ENCODE measurements around the gene PGAM2. TPM values are rescaled to one million over a fixed set of nuclear protein-coding genes. Genes with fewer than 3 reads are reported as not detected.
"Not testable (repeated sequence)": the region's sequence is repeated elsewhere in the genome, so short reads cannot be mapped to it uniquely, and the experiment has no call there.

PGAM2 gene
- total RNA-seq, 2 experiments from 2014 or later, result 0.34 to 0.68 TPM

GRCh38 chr7:44019825-44020224 lies 45.5 kb downstream of the PGAM2 start:
- not testable (repeated sequence) for H3K27me3 Mint-ChIP-seq (ENCODE audit: low read depth)
- peaks cover 14% of the 10 kb centered on the region for H3K4me1 Mint-ChIP-seq (ENCODE audit: low read depth)

GRCh38 chr7:44018857-44019807 lies 46.2 kb downstream of the PGAM2 start:
- H3K36me3 Mint-ChIP-seq (ENCODE audit: low read depth); H3K9me3 Mint-ChIP-seq (ENCODE audit: insufficient read depth); H3K27me3 Mint-ChIP-seq (ENCODE audit: low read depth): not testable (repeated sequence)
- Mint-ChIP-seq H3K4me1 (ENCODE audit: low read depth) (peaks cover 14% of the 10 kb centered on the region), H3K27ac (peak overlapping the region; percentile 88), H3K4me3 (peak overlapping the region; percentile 90)
- CTCF ChIA-PET, result interaction anchor here (0.7 to 1.8 kb wide), 8 partner anchors 25 to 472 kb away, joined by 3 to 8 read pairs (median 3); partner anchors contain the start of genes DBNL and NUDCD3
- POLR2A ChIA-PET, result interaction anchor here (0.7 kb wide), 1 partner anchor 26 kb away, joined by 3 read pairs; the partner anchor contains the start of gene DBNL
- ATAC-seq, result peak; percentile 96
- DNase-seq, result peak; percentile 99

More at GRCh38 chr7:44019825-44020224, 45.5 kb downstream of the PGAM2 start:
- ChIA-PET POLR2A (interaction anchor here (0.7 kb wide), 1 partner anchor 25 kb away, joined by 3 read pairs; the partner anchor contains the start of gene DBNL), CTCF (interaction anchor here (0.7 to 1.8 kb wide), 10 partner anchors 24 to 471 kb away, joined by 3 to 8 read pairs (median 4); partner anchors contain the start of genes DBNL and NUDCD3)
- ATAC-seq; H3K9me3 Mint-ChIP-seq (ENCODE audit: insufficient read depth); DNase-seq; H3K27ac Mint-ChIP-seq; H3K36me3 Mint-ChIP-seq (ENCODE audit: low read depth); H3K4me3 Mint-ChIP-seq: not testable (repeated sequence)

- H3K4me1 Mint-ChIP-seq (ENCODE audit: low read depth); POLR2A ChIA-PET; H3K27me3 Mint-ChIP-seq (ENCODE audit: low read depth); H3K27ac Mint-ChIP-seq; H3K4me3 Mint-ChIP-seq; H3K36me3 Mint-ChIP-seq (ENCODE audit: low read depth); CTCF ChIA-PET; DNase-seq; ATAC-seq; H3K9me3 Mint-ChIP-seq (ENCODE audit: insufficient read depth): not testable (repeated sequence)
Observed at GRCh38 chr7:44015090-44015489, 50.3 kb downstream of the PGAM2 start.

Small RNAs within 50 kb of the gene (microRNA-seq; reads per million reads assigned to microRNA genes)
- gene MIR6837 (2.3 reads per million), gene MIR6838 (not detected)

Other genes with a start within 250 kb of the PGAM2 start
- gene MRPS24, start 196.1 kb downstream of the PGAM2 start, total RNA-seq, result 10 to 100 TPM; 88.5 to 91.3 TPM
- 10 to 100 TPM; 24.1 to 24.7 TPM for gene URGCP, start 159.0 kb downstream of the PGAM2 start, total RNA-seq
- 1 to 10 TPM; 6.3 to 6.8 TPM for gene UBE2D4, start 139.1 kb downstream of the PGAM2 start, total RNA-seq
- not detected for gene SPDYE1, start 67.7 kb downstream of the PGAM2 start, total RNA-seq
- 100 to 1,000 TPM; 165 to 166 TPM for gene DBNL, start 20.9 kb downstream of the PGAM2 start, total RNA-seq
- gene POLM, start 17.0 kb upstream of the PGAM2 start, total RNA-seq, result 10 to 100 TPM; 37.3 to 37.9 TPM
- 10 to 100 TPM; 13.0 to 15.7 TPM for gene AEBP1, start 38.8 kb upstream of the PGAM2 start, total RNA-seq
- 100 to 1,000 TPM; 134 to 135 TPM for gene POLD2, start 58.0 kb upstream of the PGAM2 start, total RNA-seq
- gene MYL7, start 75.8 kb upstream of the PGAM2 start, total RNA-seq, result not detected
- gene GCK, start 123.9 kb upstream of the PGAM2 start, total RNA-seq, result not detected
- gene YKT6, start 135.4 kb upstream of the PGAM2 start, total RNA-seq, result 10 to 100 TPM; 64.5 to 70.2 TPM

All from activated CD8-positive, alpha-beta T cell treated with anti-CD3 and anti-CD28 coated beads, Interleukin-2, amount 10 ng/mL, durations not matched to agents 7 days and 5 days (primary cell).